ENCODE results near the gene PRKCA.

PRKCA gene

GRCh38 chr17:66834426-66834918 lies 532.1 kb downstream of the PRKCA start:
- no peak overlapping the region for H3K27ac ChIP-seq (ENCODE audit: low read length)
- H3K4me1 ChIP-seq (ENCODE audit: low read length), result no peaks in the 10 kb centered on the region
- no peak overlapping the region for H3K4me2 ChIP-seq (ENCODE audit: low read length)
- H3K36me3 ChIP-seq (replicated peaks; ENCODE audit: low read depth, low read length), result no peaks in the 10 kb centered on the region
- H3K9me3 ChIP-seq (ENCODE audit: insufficient read depth, low read length), result no peaks in the 10 kb centered on the region
- no peaks in the 10 kb centered on the region for H3K27me3 ChIP-seq (ENCODE audit: low read depth, low read length)
- no peak overlapping the region for H3K9ac ChIP-seq (ENCODE audit: low read length)
- H3K4me3 ChIP-seq (ENCODE audit: low read length), result no peak overlapping the region
- no peaks in the 10 kb centered on the region for H3K79me2 ChIP-seq (ENCODE audit: low read length)
- TF ChIP-seq, protein P1, sequence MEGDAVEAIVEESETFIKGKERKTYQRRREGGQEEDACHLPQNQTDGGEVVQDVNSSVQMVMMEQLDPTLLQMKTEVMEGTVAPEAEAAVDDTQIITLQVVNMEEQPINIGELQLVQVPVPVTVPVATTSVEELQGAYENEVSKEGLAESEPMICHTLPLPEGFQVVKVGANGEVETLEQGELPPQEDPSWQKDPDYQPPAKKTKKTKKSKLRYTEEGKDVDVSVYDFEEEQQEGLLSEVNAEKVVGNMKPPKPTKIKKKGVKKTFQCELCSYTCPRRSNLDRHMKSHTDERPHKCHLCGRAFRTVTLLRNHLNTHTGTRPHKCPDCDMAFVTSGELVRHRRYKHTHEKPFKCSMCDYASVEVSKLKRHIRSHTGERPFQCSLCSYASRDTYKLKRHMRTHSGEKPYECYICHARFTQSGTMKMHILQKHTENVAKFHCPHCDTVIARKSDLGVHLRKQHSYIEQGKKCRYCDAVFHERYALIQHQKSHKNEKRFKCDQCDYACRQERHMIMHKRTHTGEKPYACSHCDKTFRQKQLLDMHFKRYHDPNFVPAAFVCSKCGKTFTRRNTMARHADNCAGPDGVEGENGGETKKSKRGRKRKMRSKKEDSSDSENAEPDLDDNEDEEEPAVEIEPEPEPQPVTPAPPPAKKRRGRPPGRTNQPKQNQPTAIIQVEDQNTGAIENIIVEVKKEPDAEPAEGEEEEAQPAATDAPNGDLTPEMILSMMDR (IDR thresholded peaks at IDR 0.05; ENCODE audit: low read depth, low read length), result no peak
- TF ChIP-seq EZH2phosphoT487 (IDR thresholded peaks at IDR 0.05; ENCODE audit: low read depth), result no peak
- H4K20me1 ChIP-seq (ENCODE audit: insufficient read depth, low read length), result no peaks in the 10 kb centered on the region
- no peak overlapping the region for H2AFZ ChIP-seq (ENCODE audit: low read depth, low read length)

DNA sequence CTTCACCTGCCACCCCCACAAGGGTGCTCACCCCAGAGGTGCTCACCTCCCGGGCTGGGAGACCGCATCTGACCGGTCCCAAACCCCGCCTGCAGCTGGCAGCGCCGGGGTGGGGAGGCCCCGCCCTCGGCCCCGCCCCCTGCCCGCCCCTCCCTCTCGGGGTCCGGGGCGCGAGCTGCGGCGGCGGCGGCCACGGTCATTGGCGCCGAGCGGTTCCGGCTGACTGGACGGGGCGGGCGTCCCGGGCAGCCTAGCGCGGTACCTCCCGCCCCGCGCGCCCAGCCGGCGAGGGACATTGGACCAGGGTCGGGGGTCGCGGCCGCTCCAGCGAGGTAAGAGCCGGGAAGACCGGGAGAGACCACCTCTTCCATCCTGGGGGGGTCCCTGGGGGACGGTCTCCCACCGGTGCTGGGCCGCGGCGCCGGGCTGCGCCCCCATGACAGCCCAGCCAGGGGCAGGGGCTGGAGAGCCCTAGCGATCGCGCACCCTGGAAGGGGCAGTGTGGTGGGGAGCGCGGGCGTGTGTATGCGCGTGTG lies 532.6 kb downstream of the PRKCA start, which contains the start of gene CACNG5:
TSS of gene CACNG5 (plus strand) at position 199 of the 536 bp plus-strand sequence. CDS start 42,216 bp downstream, outside the sequence.
- H3K27me3 ChIP-seq (ENCODE audit: low read depth, low read length), result no peaks in the 10 kb centered on the region

GRCh38 chr17:66835476-66835875 lies 533.1 kb downstream of the PRKCA start:
- TF ChIP-seq, protein P1 (IDR thresholded peaks at IDR 0.05; ENCODE audit: low read depth, low read length), result no peak
- no peak for TF ChIP-seq EZH2phosphoT487 (IDR thresholded peaks at IDR 0.05; ENCODE audit: low read depth)
- no peaks in the 10 kb centered on the region for H3K9me3 ChIP-seq (ENCODE audit: insufficient read depth, low read length)
- no peaks in the 10 kb centered on the region for H4K20me1 ChIP-seq (ENCODE audit: insufficient read depth, low read length)
- H3K36me3 ChIP-seq (replicated peaks; ENCODE audit: low read depth, low read length), result no peaks in the 10 kb centered on the region
- no peak overlapping the region for H3K4me2 ChIP-seq (ENCODE audit: low read length)
- H3K4me1 ChIP-seq (ENCODE audit: low read length), result no peaks in the 10 kb centered on the region
- no peak overlapping the region for H2AFZ ChIP-seq (ENCODE audit: low read depth, low read length)
- no peak overlapping the region for H3K4me3 ChIP-seq (ENCODE audit: low read length)
- no peak overlapping the region for H3K9ac ChIP-seq (ENCODE audit: low read length)
- no peak overlapping the region for H3K27ac ChIP-seq (ENCODE audit: low read length)
- no peaks in the 10 kb centered on the region for H3K27me3 ChIP-seq (ENCODE audit: low read depth, low read length)
- H3K79me2 ChIP-seq (ENCODE audit: low read length), result no peaks in the 10 kb centered on the region

More for the DNA sequence above, 532.6 kb downstream of the PRKCA start, which contains the start of gene CACNG5:
- H2AFZ ChIP-seq (ENCODE audit: low read depth, low read length), result no peak within 1 kb of the TSS
- no peaks in the 10 kb centered on the region for H3K4me1 ChIP-seq (ENCODE audit: low read length)
- H3K4me3 ChIP-seq (ENCODE audit: low read length), result no peak within 1 kb of the TSS
- H3K9ac ChIP-seq (ENCODE audit: low read length), result no peak within 1 kb of the TSS
- no peaks in the 10 kb centered on the region for H3K79me2 ChIP-seq (ENCODE audit: low read length)
- H4K20me1 ChIP-seq (ENCODE audit: insufficient read depth, low read length), result no peaks in the 10 kb centered on the region
- no peak within 1 kb of the TSS for H3K27ac ChIP-seq (ENCODE audit: low read length)
- H3K36me3 ChIP-seq (replicated peaks; ENCODE audit: low read depth, low read length), result no peaks in the 10 kb centered on the region
- no peak for TF ChIP-seq EZH2phosphoT487 (IDR thresholded peaks at IDR 0.05; ENCODE audit: low read depth)
- TF ChIP-seq, protein P1 (IDR thresholded peaks at IDR 0.05; ENCODE audit: low read depth, low read length), result no peak
- H3K4me2 ChIP-seq (ENCODE audit: low read length), result no peak within 1 kb of the TSS
- no peaks in the 10 kb centered on the region for H3K9me3 ChIP-seq (ENCODE audit: insufficient read depth, low read length)

DNA sequence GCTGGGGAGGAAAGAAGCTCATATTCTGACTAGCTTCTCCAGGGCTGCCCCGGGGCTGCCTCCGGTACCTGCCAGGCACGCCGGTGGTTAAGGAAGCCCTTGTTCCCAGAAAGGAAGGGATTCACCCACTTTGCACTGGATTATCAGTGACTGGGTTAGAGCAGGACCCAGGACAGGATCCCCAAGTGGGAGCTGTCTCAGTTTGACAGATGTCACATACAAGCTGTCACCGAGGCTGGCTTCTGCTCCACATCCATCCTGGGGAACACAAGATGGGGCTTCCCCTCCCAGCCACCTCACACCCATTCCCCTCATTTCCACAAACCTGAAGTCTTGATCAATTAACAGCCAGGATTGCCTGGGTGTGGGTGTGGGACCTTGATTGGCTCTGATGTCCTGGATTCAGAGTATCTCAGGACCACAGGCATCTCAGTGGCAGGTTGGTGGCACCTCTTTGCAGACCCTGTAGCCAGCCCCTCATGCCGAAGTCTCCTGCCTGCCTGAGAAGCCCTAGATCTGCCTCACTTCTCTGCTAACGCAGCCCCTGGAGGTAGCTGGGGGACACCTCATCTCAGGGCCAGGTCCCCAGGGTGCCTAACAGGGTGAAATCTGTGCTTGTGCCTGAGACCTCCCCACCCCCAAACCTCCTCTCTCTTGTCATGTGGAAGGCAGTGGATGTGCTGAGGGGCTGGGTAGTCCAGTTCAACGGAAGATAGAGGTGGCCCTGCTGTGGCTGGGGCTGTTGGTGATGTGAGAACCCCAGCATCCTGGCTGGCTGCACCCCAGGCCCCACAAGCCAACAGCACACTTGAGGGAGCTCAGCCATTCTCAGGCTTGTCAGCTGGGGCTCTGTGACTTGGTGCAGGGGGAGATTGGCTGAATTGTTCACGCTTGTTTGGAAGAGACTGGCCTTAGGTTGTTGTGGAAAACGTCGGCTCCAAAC lies 533.9 kb downstream of the PRKCA start:
- TF ChIP-seq EZH2phosphoT487 (IDR thresholded peaks at IDR 0.05; ENCODE audit: low read depth), result no peak
- TF ChIP-seq, protein P1 (IDR thresholded peaks at IDR 0.05; ENCODE audit: low read depth, low read length), result no peak
- Histone ChIP-seq H3K27me3 (ENCODE audit: low read depth, low read length) (no peaks in the 10 kb centered on the region), H3K79me2 (ENCODE audit: low read length) (no peaks in the 10 kb centered on the region), H3K9me3 (ENCODE audit: insufficient read depth, low read length) (no peaks in the 10 kb centered on the region), H3K9ac (ENCODE audit: low read length) (no peak overlapping the region), H3K27ac (ENCODE audit: low read length) (no peak overlapping the region), H3K4me3 (ENCODE audit: low read length) (no peak overlapping the region), H2AFZ (ENCODE audit: low read depth, low read length) (no peak overlapping the region), H4K20me1 (ENCODE audit: insufficient read depth, low read length) (no peaks in the 10 kb centered on the region), H3K4me1 (ENCODE audit: low read length) (no peaks in the 10 kb centered on the region), H3K4me2 (ENCODE audit: low read length) (no peak overlapping the region), H3K36me3 (replicated peaks; ENCODE audit: low read depth, low read length) (no peaks in the 10 kb centered on the region)
